Spleen (tissue), 11 donors: ENCODE results near the gene NOP9. TPM values are rescaled to one million over a fixed set of nuclear protein-coding genes. Genes with fewer than 3 reads are reported as not detected.

Source experiments
- DNase-seq: peaks from one replicate; pipeline ENCODE4 v3.0.0-alpha.2; 2020
- H3K27ac ChIP-seq, 8 donors: fragments of 200-600 bp; sonication (generic) in 7 of 8; 1 replicate in 4 of 8; 2 replicates in 4 of 8; pipeline versions ENCODE4 v1.5.0 to v1.8.0; 2016 to 2021; ENCODE audit warnings: inconsistent platforms in 4 of 8, mild to moderate bottlenecking in 4 of 8, moderate library complexity in 1 of 8
- H3K27me3 ChIP-seq, 7 donors: fragments of 200-600 bp; sonication (generic) in 6 of 7; replicated peaks in 1 of 7; 1 replicate in 4 of 7; 2 replicates in 3 of 7; pipeline versions ENCODE4 v1.5.0 to v1.8.0; 2016 to 2021; ENCODE audit warnings: inconsistent platforms in 3 of 7, mild to moderate bottlenecking in 1 of 7
- H3K36me3 ChIP-seq, 6 donors: fragments of 200-600 bp; sonication (generic) in 5 of 6; 1 replicate in 4 of 6; 2 replicates in 2 of 6; pipeline versions ENCODE4 v1.5.0 to v1.8.0; 2016 to 2021; ENCODE audit warnings: inconsistent platforms in 2 of 6
- H3K4me1 ChIP-seq, 6 donors: fragments of 200-600 bp; sonication (generic) in 5 of 6; 1 replicate in 3 of 6; 2 replicates in 3 of 6; pipeline versions ENCODE4 v1.5.0 to v1.8.0; 2016 to 2021; ENCODE audit warnings: inconsistent platforms in 3 of 6
- H3K4me3 ChIP-seq, 8 donors: fragments of 200-600 bp; sonication (generic) in 7 of 8; 1 replicate in 4 of 8; 2 replicates in 4 of 8; pipeline versions ENCODE4 v1.5.0 to v1.8.0; 2016 to 2021; ENCODE audit warnings: inconsistent platforms in 4 of 8, mild to moderate bottlenecking in 4 of 8, moderate library complexity in 2 of 8
- H3K9me3 ChIP-seq, 8 donors: fragments of 200-600 bp; sonication (generic) in 7 of 8; 1 replicate in 4 of 8; 2 replicates in 4 of 8; pipeline versions ENCODE4 v1.5.0 to v1.8.0; 2016 to 2021; ENCODE audit warnings: inconsistent platforms in 4 of 8
- POLR2A ChIP-seq, 3 donors: fragments of 450-650 bp; IDR thresholded peaks; one replicate each; pipeline ENCODE4 v1.5.1; 2017; ENCODE audit warnings: antibody characterized with exemption in 3 of 3, mild to moderate bottlenecking in 1 of 3
- POLR2AphosphoS5 ChIP-seq, 3 donors: sonication (generic); formaldehyde crosslinking; IDR thresholded peaks; one replicate each; pipeline ENCODE4 v1.5.1; 2017; ENCODE audit warnings: antibody characterized with exemption in 3 of 3
- WGBS, 5 donors: extraction: QIAGEN DNeasy Blood & Tissue Kit in 3 of 5; methylation state at CpG; one replicate each; pipeline versions ENCODE4 v1.1.5 to v1.1.7; 2013 to 2018; 5-methylcytosine and 5-hydroxymethylcytosine counted together
- intact Hi-C: fragments of 100-400 bp; cut with DNase I; formaldehyde crosslinking; loops from one replicate; pipeline ENCODE4 v1.15.0; 2023; ENCODE audit warnings: low total_unique reads
- polyA plus RNA-seq, 3 donors: library from polyadenylated mRNA; stranded (reverse); fragments of 200-250 nt; gene quantifications; one replicate each; pipeline ENCODE4 v1.2.1, GENCODE V29; 2013
- total RNA-seq, 7 donors: library from RNA; depleted of rRNA in 3 of 7; stranded (reverse); fragments of >200 nt in 3 of 7; fragmentation: NEBNext Ultra II Directional in 4 of 7; extraction: Animal tissue kit (Norgen Biotek cat#: 25700) in 4 of 7; gene quantifications; one replicate each; pipeline versions ENCODE4 v1.1.0 to v1.2.1, GENCODE V29; 2016 to 2021
- TF ChIP-seq, protein P1 (sequence below), 11 experiments: fragments of 200-600 bp in 7 of 11; fragments of 450-650 bp in 4 of 11; sonication (generic) in 4 of 11; IDR thresholded peaks in 8 of 11; conservative IDR thresholded peaks in 3 of 11; 1 replicate in 7 of 11; 2 replicates in 4 of 11; pipeline versions ENCODE4 v1.4.0 to v1.8.0; 2016 to 2021; ENCODE audit warnings: antibody characterized with exemption in 11 of 11, inconsistent platforms in 4 of 11, mild to moderate bottlenecking in 1 of 11
- donor health status: healthy with polysubstance abuse.
- donor health status: DM: no; HTN: no; CAD: no; lungs with moderate emphysema.
- donor health status: DM: no; HTN: no; CAD: no.
- donor health status: Bipolar disorder and iron deficiency.
- donor health status: healthy.
- donor health status: DM: no; HTN: no; CAD: no.
- donor health status: DM: yes; HTN: yes; CAD: no.

NOP9 gene
- total and polyA plus RNA-seq, 10 donors, result 4.5 to 26.9 (median 18.9) TPM

DNA sequence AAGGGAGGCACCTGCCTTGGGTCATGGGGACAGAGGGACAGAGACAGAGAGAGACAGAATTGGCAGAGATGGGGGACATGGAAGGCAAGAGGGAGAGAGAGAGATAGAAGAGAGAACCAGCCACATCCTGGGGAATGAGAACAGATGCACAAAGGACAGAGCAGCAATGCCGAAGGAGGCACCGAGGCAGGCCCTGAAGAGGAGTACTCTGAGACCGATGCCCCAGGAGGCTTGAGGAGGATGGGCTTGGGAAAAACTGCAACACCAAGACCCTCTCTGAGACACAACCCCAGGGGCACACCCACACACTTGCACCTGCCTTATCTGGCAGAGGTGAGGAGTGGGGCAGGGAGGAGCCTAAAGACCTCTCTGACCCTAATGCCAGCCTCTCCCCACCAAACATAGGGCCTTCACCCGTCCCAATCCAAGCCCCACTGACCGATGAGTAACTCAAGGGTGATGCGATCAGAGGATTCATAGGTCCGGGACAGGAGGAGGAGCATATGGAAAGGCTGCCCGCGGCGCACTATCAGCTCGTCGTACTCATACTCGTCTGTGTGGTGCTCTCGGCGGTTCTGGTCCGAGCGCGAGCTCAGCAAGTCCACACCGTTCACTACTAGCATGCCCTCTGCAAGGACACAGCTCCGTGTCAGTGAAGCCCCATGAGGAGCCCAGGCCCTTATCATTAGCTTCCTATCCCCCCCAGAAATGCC lies 38.2 kb upstream of the NOP9 start:
- intact Hi-C loops, result no loop called here
- H3K27me3 ChIP-seq, result no peaks in the 10 kb centered on the region
- no peak overlapping the region for H3K27ac ChIP-seq
- peak; percentile 33 for DNase-seq
- 89 to 97% (median 93%) methylated on average over 18 to 20 of the region's 20 CpGs for WGBS, 5 donors
- H3K9me3 ChIP-seq, result no peaks in the 10 kb centered on the region
- TF ChIP-seq POLR2A (IDR thresholded peaks at IDR 0.05) (no peak), POLR2AphosphoS5 (IDR thresholded peaks at IDR 0.05) (no peak)
- TF ChIP-seq, protein P1, sequence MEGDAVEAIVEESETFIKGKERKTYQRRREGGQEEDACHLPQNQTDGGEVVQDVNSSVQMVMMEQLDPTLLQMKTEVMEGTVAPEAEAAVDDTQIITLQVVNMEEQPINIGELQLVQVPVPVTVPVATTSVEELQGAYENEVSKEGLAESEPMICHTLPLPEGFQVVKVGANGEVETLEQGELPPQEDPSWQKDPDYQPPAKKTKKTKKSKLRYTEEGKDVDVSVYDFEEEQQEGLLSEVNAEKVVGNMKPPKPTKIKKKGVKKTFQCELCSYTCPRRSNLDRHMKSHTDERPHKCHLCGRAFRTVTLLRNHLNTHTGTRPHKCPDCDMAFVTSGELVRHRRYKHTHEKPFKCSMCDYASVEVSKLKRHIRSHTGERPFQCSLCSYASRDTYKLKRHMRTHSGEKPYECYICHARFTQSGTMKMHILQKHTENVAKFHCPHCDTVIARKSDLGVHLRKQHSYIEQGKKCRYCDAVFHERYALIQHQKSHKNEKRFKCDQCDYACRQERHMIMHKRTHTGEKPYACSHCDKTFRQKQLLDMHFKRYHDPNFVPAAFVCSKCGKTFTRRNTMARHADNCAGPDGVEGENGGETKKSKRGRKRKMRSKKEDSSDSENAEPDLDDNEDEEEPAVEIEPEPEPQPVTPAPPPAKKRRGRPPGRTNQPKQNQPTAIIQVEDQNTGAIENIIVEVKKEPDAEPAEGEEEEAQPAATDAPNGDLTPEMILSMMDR (IDR thresholded peaks at IDR 0.05 in 8 of 11, conservative IDR thresholded peaks at IDR 0.05 in 3 of 11), result no peak
- no peaks in the 10 kb centered on the region for H3K4me1 ChIP-seq
- H3K4me3 ChIP-seq, result no peak overlapping the region
- H3K36me3 ChIP-seq, result peaks cover 0 to 89% (median 14%) of the 10 kb centered on the region in 6 donors

DNA sequence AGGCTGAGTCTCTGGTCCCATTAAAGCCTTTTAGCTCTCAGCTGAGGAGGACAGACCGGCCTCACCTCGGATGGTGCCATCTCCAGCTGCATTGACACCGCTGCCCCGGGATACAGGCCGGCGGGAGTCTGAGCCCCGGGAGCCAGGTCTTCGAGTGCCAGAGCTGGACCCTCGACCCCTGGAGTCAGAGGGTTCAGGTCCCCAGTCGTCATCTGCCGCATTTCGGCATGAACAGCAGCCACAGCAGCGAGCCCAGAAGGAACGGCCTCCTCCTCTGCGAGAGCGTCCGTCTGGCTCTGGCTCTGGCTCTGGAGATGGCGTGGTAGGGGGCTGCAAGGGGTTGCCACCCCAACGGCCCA lies 37.7 kb upstream of the NOP9 start:
- no peaks in the 10 kb centered on the region for H3K4me1 ChIP-seq
- no peak overlapping the region for H3K4me3 ChIP-seq
- H3K36me3 ChIP-seq, result peaks cover 0 to 92% (median 19%) of the 10 kb centered on the region in 6 donors
- intact Hi-C loops, result no loop called here
- H3K9me3 ChIP-seq, result no peaks in the 10 kb centered on the region
- 91 to 96% (median 93%) methylated on average over 10 to 19 of the region's 19 CpGs for WGBS, 5 donors
- DNase-seq, result no peak
- TF ChIP-seq POLR2AphosphoS5 (IDR thresholded peaks at IDR 0.05), result no peak
- TF ChIP-seq, protein P1 (IDR thresholded peaks at IDR 0.05 in 8 of 11, conservative IDR thresholded peaks at IDR 0.05 in 3 of 11), result no peak
- TF ChIP-seq POLR2A (IDR thresholded peaks at IDR 0.05), result no peak
- H3K27ac ChIP-seq, result no peak overlapping the region
- no peaks in the 10 kb centered on the region for H3K27me3 ChIP-seq

DNA sequence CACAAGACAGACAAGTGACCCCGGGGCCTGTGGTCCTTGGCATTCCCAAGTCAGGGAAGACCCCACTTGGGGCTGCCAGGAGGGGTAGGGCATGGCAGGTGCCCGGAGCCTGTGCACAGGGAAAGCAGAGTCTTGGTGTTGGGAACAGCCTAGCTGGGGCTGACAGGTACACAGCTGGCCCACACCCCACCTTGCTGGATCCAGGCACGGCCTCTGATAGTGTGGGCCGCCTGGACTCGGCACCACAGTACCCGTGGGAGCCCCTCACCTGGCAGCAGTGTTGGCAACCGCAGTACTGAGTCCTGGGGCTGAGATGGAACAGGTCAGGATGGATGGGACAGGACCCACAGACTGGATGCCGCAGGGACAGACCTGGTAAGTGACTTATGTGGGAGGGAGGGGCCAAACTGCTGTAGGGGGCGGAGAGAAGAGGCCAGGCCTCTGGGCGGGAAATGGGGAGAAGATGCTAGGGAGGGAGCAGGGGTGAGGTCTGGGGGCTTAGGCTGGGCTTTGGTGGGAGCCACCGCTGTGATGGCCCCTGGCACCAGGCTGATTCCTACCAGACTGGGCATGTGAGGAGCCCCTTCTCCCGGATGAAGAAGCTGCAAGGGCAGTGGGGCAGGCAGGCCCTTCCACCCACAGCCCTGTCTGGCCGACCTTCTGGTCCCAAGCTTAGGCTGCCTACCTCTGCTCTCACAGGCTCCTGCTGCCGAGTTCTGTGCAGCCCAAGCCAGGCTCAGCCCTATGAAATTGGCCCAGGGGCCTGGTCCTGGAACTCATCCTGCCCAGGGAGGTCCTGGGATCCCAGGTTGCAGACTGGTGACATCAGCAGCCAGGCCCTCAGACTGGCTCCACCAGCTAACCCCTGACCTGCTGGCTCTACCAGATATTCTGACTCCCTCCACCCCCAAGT lies 36.6 kb upstream of the NOP9 start, which contains the start of gene TGM1:
Gene TGM1 (minus strand): TSS at position 357 of the 913 bp plus-strand sequence. CDS start 825 bp downstream, outside the sequence.
- no peak for DNase-seq
- Histone ChIP-seq H3K9me3 (no peaks in the 10 kb centered on the region), H3K4me3 (no peak within 1 kb of the TSS), H3K36me3 (peaks cover 0 to 97% (median 31%) of the 10 kb centered on the region in 6 donors), H3K27me3 (no peaks in the 10 kb centered on the region), H3K4me1 (no peaks in the 10 kb centered on the region), H3K27ac (no peak within 1 kb of the TSS)
- intact Hi-C loops, result no loop called here
- TF ChIP-seq POLR2AphosphoS5 (IDR thresholded peaks at IDR 0.05) (no peak), POLR2A (IDR thresholded peaks at IDR 0.05) (no peak)
- TF ChIP-seq, protein P1 (IDR thresholded peaks at IDR 0.05 in 8 of 11, conservative IDR thresholded peaks at IDR 0.05 in 3 of 11), result no peak
- 77 to 94% (median 89%) methylated on average over 7 to 14 of the region's 14 CpGs for WGBS, 5 donors

DNA sequence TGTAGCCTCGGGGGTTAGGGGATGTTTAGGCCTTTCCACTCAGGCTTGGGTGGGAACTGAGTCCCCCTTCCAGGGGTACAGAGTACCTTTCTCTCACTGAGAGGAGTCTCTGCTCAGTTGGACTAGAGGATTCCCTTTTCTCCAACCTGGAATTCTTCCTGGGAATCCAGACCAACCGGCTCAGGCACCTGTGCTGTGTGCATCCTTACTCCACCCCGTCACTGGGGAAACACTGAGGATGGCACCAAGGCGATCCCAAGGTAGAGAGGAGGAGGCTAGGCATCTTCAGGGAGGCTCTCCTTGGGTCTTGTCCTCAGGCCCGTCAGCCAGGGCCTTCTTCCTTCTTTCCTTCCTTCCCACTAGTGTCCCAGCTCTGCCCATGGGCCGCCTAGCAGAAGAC lies 35.8 kb upstream of the NOP9 start:
- TF ChIP-seq, protein P1 (IDR thresholded peaks at IDR 0.05 in 8 of 11, conservative IDR thresholded peaks at IDR 0.05 in 3 of 11), result no peak
- TF ChIP-seq POLR2AphosphoS5 (IDR thresholded peaks at IDR 0.05), result no peak
- TF ChIP-seq POLR2A (IDR thresholded peaks at IDR 0.05), result no peak
- DNase-seq, result no peak
- H3K27ac ChIP-seq, result no peak overlapping the region
- no peaks in the 10 kb centered on the region for H3K4me1 ChIP-seq
- H3K27me3 ChIP-seq, result no peaks in the 10 kb centered on the region
- H3K4me3 ChIP-seq, result no peak overlapping the region
- peaks cover 0 to 97% (median 38%) of the 10 kb centered on the region in 6 donors for H3K36me3 ChIP-seq
- no peaks in the 10 kb centered on the region for H3K9me3 ChIP-seq
- intact Hi-C loops, result no loop called here
- WGBS, 5 donors, result 81 to 96% (median 88%) methylated on average over 6 of the region's 6 CpGs
